PFSK-1 (cell line): ENCODE data around the gene TRIM63.

ENCODE experiments used
- POLR2AphosphoS5 ChIP-seq: IDR thresholded peaks from 2 replicates; pipeline ENCODE4 v1.6.1; 2012; ENCODE audit warnings: low read depth, mild to moderate bottlenecking, control low read depth, low read length, moderate library complexity
- TAF1 ChIP-seq: IDR thresholded peaks from 2 replicates; pipeline ENCODE4 v1.6.1; 2012; ENCODE audit warnings: low read length, control low read depth, borderline replicate concordance; ENCODE audit not compliant: insufficient read depth

DNA sequence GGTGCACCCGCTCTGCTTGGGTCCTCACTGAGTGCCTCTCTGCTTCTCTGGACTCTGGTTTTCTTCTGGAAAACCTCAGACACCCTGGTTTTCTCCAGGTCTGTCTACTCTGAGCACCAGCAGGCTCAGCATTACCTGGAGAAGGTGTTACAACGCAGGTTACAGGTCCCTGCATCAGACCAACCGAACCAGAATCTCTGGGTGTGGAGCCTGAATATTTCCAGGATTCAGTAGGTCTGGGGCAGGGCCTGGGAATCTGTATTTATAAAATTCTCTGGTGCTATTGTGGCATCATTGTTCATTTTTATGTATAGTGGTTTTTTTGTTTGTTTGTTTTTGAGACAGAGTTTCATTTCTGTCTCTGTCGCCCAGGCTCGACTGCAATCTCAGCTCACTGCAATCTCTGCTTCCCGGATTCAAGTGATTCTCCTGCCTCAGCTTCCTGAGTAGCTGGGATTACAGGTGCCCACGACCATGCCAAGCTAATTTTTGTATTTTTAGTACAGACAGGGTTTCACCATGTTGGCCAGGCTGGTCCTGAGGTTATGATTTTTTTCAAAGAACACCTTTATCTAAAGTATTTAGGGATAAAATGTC, 20.1 kb downstream of the TRIM63 start:
- TF ChIP-seq POLR2AphosphoS5 (no peak), TAF1 (no peak)
